NCI-H510A treated with DMSO at 0.1 percent for 48 hours (cell line): ENCODE data around the gene NINL.
A peak's percentile ranks its signal among the peaks of the same experiment; 100 is the strongest.
"Not testable (repeated sequence)": the region's sequence is repeated elsewhere in the genome, so short reads cannot be mapped to it uniquely, and the experiment has no call there.

Experiments used
- DNase-seq: peaks from one replicate; lab custom pipeline; 2025; lab: John Stamatoyannopoulos, UW

Gene NINL

GRCh38 chr20:25532015-25532751, 53.1 kb downstream of the NINL start:
- DNase-seq = no peak

- DNase-seq = no peak
These were observed 55.9 kb downstream of the NINL start for GRCh38 chr20:25529295-25529951.

DNA sequence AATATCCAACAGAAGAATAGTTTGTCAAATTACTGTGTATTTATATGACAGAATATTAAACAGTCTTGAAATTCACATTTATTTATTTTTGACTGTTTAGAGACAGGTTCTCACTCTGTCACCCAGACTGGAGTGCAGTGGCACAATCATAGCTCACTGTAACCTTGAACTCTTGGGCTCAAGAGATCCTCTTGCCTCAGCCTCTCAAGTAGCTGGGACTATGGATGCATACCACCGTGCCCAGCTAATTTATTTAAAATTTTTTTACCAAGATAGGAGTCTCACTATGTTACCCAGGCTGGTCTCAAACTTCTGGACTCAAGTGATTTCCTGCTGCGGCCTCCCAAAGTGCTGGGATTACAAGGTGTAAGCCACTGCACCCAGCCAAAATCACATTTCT, 57.4 kb downstream of the NINL start:
- no peak for DNase-seq

- DNase-seq = no peak
These were observed 58.9 kb downstream of the NINL start for GRCh38 chr20:25526446-25526845.

DNA sequence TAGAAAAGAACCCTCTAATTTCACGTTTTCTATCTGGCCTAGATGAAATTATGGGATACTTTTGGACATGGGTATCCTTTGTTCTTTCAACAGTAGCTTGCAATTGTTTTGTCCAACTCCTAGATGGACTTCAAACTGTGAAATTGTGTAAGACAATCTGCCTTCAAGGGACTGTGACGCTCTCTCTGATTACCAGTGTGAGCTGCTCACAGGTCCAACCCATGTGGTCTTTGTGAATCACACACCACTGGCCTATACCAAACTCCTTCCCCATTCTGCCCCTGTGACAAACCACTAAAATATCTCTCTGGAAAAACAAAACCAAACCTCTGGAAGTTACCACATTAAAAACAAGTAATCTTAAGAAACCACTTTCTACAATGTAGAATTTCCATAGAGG, 59.5 kb downstream of the NINL start:
- no peak for DNase-seq

GRCh38 chr20:25525295-25525694, 60.0 kb downstream of the NINL start:
- DNase-seq = no peak

GRCh38 chr20:25521382-25521781, 63.9 kb downstream of the NINL start:
- no peak for DNase-seq

DNA sequence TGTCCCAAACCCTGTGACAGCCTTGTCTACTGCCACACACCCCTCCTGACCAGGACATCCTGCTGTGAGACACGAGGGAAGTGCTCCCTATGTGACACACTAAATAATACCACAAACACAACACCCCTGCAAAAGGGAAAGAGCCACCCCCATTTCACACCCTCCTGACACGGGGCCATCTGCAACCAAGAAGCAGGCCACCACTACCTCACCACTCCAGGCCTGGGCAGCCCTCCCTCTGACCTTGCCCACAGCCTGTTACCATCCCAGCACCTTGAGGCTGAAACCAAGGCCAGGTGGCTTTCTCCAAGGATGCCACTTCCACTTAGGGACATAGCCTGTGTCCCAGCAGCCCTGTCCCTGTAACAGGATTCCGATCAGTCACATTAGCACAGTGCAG, 68.2 kb downstream of the NINL start:
- no peak for DNase-seq

DNA sequence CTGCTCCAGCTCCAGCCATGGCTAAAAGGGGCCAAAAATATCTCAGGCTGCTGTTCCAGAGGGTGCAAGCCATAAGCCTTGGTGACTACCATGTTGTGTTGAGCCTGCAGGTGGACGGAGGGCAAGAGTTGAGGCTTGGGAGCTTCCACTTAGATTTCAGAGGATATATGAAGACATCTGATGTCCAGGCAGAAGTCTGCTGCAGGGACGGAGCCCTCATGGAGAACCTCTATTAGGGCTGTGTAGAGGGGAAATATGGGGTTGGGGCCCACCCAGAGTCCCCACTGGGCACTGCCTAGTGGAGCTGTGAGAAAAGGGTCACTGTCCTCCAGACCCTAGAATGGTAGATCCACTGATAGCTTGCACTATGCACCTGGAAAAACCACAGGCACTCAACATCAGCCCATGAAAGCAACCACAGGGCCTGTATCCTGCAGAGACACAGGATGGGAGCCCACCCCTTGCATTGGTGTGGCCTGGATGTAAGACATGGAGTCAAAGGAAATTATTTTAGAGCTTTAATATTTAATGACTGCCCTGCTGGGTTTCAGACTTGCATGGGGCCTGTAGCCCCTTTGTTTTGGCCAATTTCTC, 70.5 kb downstream of the NINL start:
- DNase-seq = no peak

GRCh38 chr20:25514195-25514594, 71.1 kb downstream of the NINL start:
- DNase-seq = no peak

DNA sequence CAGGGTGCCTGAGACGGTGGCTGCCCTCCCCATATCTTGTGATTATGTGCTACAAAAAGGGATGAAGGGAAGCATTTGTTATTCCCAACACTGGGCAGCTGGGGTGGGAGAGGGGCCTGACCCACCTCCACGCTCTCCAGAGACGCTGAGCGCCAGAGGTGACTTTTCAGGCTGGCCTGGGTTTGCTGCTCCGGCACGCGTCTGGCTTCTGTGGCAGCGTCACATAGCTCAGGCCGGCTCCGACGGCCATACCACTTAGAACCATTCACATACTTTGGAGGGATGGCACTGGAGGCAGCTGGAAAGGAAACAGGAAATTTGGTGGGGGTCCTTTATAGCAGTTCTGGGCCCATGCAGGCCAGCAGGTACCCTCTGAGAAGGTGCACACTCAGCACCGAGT, 72.6 kb downstream of the NINL start:
- DNase-seq = no peak

GRCh38 chr20:25511183-25511582, 74.1 kb downstream of the NINL start:
- DNase-seq = no peak

GRCh38 chr20:25510721-25511120, 74.6 kb downstream of the NINL start:
- DNase-seq = no peak

DNA sequence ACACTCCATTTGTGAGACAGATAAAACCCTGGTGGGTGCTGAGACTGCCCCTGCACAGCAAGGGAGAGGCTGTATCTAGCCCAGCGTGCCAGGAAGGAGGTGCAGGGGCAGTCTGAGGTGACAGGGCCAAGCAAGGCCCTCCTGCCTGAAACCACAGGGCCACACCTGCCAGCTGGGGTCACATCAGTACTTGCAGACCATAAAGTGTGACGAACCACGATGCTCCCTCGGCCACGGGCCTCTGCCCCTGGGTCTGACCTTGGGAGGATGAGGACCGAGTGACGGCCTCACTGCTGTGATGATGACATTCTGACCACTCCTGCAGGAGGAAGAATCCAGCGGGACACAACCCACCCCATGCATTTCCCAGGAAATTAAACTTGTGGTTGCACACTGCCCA, 75.1 kb downstream of the NINL start:
- DNase-seq = no peak

GRCh38 chr20:25509084-25509483, 76.2 kb downstream of the NINL start:
- no peak for DNase-seq

DNA sequence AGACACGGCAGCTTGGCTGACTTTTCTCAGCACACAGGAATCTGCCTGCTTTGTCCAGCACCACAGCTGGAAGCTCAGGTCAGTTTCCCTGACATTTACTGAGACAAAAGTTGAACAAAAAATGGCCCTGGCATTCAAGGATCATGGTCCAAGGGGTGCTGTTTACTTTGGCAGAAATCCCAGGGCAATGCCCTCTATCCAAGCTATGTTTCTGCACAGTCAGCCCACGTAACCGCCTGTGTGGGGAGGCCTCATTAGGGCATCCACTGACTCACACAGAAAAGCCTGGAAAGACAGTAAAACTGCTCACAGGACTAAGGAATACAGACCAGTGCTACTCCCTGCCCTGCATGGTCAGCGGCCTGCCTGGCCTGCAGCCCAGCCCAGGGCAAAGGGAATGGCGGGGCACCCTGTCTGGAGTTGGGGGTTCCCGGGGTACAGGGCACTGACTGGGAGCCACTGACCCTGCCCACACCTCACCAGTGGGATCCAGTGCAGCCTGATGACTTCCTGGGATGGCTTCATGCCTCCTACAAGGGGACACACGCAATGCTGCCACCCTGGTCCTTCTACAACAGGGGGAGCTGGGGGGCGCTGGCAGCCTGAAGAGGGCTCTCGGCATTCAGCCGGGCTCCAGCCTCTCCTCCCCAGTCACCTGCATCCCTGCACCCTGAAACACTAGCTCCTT, 77.1 kb downstream of the NINL start:
- DNase-seq = peak; percentile 16

DNA sequence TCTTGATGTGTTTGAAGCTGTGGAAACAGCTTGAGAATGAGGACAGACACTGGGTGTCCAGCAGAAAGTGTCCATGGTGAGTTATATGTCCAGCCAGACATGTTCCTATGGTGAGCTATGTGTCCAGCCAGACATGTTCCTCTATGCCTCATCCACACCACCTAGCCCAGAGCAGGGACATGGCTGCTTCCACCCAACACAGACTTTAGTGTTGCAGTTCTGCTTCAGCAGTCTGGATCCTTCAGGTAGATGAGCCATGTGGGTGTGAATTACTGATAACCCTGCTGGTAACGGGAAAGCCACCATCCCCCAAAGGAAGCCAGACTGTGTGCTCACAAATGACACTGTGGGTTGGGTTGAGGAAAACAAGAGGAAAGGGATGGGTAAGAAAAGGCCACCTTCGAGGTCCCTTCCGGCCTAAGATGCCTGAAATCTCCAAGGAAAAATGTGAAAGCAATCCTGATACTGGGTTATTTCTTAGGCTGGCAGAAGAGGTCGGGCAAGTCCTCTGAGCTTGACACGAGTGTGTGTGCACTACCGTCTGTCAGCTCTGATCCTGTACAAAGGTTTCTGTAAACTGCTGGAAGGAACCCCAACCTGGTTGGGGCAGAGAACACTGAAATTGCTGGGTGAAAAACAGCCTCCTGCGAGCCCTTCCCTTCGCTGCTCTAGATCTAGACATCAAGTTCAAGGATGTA, 77.8 kb downstream of the NINL start:
- no peak for DNase-seq

DNA sequence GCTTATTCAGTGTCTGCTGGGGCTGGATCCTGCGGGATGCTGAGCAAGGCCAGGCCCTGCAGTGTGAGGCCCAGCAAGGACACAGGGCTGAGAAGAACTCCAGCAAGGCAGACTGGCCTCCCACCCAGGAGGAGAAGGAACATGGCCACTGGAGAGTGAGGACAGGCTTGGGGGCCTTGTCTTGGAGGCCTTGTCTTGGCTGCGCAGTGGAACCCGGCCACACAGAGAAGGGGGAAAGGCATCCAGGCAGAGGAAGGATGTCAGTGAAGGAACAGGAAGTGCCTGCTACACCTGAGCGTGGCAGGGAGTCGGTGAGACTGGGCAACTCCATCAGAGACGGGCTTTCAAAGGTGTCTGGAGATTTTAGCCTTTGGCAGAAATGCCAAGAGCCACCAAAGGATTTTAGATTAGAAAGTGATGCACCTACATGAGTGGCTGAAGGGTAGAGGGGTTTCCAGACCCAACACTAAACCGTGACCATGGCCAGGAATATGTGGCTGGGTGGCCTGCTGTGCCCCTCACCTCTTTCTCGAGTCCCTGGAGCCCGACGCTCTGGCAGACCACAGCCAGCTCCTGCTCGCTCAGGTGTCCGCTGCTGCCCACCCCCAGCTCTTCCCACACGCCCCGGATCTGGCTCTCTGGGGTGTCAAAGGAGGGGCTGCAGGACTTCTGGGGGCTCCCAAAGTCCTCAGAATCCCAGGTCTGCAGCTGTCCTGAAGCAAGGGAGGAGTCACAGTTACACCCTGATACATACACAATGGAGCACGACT, 80.8 kb downstream of the NINL start:
- no peak for DNase-seq

DNA sequence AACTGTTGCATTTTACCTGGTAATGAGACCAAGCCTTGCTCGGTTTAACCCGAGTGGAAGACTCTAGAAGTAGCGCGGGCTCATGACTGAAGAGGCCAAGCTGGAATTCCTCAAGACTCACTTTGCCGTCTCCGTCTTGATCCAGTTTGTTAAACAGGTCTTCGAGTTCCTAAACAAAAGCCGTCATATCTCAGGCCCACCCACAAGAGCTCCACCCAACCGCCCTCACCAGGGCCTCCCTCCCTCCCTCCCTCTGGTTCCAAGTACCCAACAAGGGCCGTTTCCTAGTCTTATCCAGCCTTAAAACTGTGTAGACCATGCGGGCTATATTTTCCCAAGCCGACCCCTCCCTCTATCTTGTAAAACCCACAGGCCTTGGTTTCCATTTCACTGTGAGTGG, 81.4 kb downstream of the NINL start:
- DNase-seq = no peak

- DNase-seq = not testable (repeated sequence)
These were observed 82.2 kb downstream of the NINL start for GRCh38 chr20:25503051-25503639.

- no peak for DNase-seq
These were observed 84.4 kb downstream of the NINL start for GRCh38 chr20:25500880-25501351.
